Measurements from ENCODE around the gene ENGASE. TPM values are rescaled to one million over a fixed set of nuclear protein-coding genes. Genes with fewer than 3 reads are reported as not detected.

The ENGASE gene
- total RNA-seq, 3 donors from 2014 or later, result 27.4 to 35.0 (median 31.5) TPM

DNA sequence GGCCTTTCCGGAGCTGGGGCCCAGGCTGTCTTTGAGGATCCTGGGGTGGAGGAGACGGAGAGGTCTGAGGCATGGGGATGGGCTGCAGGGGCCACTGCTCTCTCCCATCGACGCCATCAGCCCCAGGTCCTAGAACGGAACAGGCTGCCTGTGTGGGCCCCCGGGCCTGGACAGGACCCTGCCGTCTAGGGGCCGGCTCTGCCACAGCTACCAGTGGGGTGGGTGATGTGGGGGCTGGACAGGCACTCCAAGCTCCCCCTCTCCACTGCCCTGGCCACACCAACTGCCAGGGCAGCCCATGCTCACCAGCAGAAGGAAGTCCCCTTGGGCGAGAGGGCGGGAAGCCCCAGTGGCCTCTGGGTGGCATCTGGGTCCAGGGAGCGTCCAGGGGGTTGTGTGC lies 37.8 kb downstream of the ENGASE start:
- H3K9me3 ChIP-seq, result no peaks in the 10 kb centered on the region
- H3K27me3 ChIP-seq, result peaks cover 0 to 86% of the 10 kb centered on the region in 2 donors
- TF ChIP-seq POLR2A (IDR thresholded peaks at IDR 0.05), result no peak
- TF ChIP-seq, protein P1, sequence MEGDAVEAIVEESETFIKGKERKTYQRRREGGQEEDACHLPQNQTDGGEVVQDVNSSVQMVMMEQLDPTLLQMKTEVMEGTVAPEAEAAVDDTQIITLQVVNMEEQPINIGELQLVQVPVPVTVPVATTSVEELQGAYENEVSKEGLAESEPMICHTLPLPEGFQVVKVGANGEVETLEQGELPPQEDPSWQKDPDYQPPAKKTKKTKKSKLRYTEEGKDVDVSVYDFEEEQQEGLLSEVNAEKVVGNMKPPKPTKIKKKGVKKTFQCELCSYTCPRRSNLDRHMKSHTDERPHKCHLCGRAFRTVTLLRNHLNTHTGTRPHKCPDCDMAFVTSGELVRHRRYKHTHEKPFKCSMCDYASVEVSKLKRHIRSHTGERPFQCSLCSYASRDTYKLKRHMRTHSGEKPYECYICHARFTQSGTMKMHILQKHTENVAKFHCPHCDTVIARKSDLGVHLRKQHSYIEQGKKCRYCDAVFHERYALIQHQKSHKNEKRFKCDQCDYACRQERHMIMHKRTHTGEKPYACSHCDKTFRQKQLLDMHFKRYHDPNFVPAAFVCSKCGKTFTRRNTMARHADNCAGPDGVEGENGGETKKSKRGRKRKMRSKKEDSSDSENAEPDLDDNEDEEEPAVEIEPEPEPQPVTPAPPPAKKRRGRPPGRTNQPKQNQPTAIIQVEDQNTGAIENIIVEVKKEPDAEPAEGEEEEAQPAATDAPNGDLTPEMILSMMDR (IDR thresholded peaks at IDR 0.05), result no peak
- no peak for TF ChIP-seq POLR2AphosphoS5 (IDR thresholded peaks at IDR 0.05)
- no peaks in the 10 kb centered on the region for H3K4me1 ChIP-seq
- no peaks in the 10 kb centered on the region for H3K36me3 ChIP-seq
- no peak overlapping the region for H3K27ac ChIP-seq
- intact Hi-C loops (cut with DNase I; ENCODE audit: low total_unique reads), result no loop called here
- no peak overlapping the region for H3K4me3 ChIP-seq
- DNase-seq (ENCODE audit: low spot score in 2 of 2), result no peak

DNA sequence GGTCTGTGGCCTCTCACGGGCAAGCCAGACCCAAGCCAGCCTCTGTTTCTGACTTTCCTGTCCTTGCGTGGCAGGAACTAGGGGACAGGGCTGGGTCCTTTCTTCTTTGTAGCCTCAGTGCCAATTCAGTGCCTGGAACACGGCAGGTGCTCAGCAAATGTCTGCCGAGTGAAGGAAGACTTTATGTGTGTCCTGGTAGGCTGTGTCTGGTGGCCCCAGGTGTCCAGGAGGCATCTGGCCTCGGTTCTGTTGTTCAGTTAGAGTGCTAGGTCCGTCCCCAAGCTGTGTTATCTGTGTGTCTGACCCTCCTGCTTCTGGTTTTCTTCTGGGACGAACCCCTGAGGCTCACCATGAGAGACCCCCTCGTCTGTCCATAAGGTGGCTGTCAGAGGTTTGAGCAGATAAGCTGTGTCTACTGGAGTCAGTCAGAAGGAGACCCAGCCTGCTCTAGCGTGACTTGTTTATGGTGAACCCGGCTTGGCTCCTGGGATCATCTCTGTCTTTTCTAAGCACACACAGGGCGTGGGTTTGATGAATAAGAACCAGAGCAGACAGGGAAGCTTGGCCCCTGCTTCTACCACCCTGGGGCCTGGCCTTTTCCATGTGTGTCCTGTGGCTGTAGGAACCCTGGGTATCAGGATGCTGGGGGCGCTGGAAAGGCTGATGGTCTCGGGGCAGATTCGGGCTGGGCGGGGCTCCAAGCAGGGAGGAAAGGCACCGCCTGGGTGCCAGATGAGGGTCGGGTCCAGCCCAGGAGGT lies 39.3 kb downstream of the ENGASE start:
- Histone ChIP-seq H3K27ac (no peak overlapping the region), H3K4me3 (no peak overlapping the region), H3K4me1 (no peaks in the 10 kb centered on the region), H3K9me3 (no peaks in the 10 kb centered on the region), H3K36me3 (no peaks in the 10 kb centered on the region), H3K27me3 (peaks cover 3 to 88% of the 10 kb centered on the region in 2 donors)
- DNase-seq (ENCODE audit: low spot score in 2 of 2), result no peak
- TF ChIP-seq POLR2AphosphoS5 (IDR thresholded peaks at IDR 0.05) (no peak), POLR2A (IDR thresholded peaks at IDR 0.05) (no peak)
- TF ChIP-seq, protein P1 (IDR thresholded peaks at IDR 0.05), result no peak
- intact Hi-C loops (cut with DNase I; ENCODE audit: low total_unique reads), result no loop called here

DNA sequence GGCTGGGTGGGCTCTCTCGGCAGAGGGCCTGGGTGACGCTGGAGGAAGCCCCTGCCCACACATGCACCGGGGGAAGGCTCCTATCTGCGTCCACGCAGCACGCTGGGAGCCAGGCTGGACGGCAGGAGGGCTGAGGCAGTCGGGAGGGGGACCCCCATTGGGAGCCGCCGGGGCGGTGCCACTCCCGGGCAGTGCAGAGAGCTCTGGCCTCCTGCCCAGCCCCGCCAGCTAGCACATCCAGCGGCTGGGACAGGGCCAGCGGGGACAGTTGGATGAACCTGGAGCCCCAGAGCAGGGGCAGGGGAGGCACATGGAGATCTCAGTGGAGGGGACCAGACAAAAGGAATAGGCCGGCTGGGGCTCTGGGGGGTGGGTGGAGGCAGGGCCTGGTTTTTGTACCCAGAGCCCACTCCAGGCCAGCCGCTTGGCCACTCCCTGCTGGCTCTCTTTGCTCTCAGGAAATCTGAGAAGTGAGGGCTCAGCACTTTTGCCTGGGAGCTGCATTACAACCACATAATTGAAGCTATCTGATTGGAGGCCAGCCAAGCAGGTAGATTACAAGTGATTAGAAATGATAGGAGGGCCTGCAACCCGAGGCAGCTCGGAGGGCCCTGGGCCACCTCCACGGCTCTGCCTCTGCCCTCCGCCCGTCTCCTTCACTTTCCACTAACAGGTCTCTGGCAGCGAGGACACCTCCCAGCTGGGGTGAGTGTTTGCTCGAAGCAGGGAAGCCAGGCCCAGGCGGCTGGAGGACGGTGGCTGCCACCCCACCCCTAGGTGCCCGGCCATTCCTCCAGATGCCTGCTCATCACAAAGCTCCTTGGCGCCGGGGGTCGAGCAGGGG lies 40.1 kb downstream of the ENGASE start:
- Histone ChIP-seq H3K9me3 (no peaks in the 10 kb centered on the region), H3K4me1 (no peaks in the 10 kb centered on the region), H3K27ac (no peak overlapping the region), H3K36me3 (no peaks in the 10 kb centered on the region), H3K4me3 (peak overlapping the region in 1 of 3 donors; percentile 10), H3K27me3 (peaks cover 3 to 88% of the 10 kb centered on the region in 2 donors)
- TF ChIP-seq, protein P1 (IDR thresholded peaks at IDR 0.05), result no peak
- no peak for TF ChIP-seq POLR2A (IDR thresholded peaks at IDR 0.05)
- no peak for TF ChIP-seq POLR2AphosphoS5 (IDR thresholded peaks at IDR 0.05)
- intact Hi-C loops (cut with DNase I; ENCODE audit: low total_unique reads), result no loop called here
- no peak for DNase-seq (ENCODE audit: low spot score in 2 of 2)

DNA sequence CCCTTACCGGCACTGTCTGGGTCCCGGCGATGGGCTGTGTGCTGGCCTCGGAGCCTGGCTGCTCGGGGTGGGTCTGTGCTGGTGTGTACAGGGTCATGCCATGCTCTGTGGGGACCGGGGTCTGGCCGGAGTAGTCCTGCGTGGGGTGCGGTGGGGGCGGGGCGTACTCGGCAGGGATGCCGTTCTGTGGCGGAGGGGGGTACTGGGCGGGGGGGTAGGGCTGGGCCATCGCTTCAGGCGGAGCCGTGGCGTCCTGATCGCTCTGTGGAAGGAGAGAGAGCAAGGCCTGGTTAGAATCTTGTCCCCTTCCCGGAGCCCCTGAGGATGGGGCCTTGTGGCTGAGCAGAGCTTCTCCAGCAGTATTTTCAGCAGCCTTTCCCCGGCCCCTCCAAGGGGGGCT lies 40.9 kb downstream of the ENGASE start:
- H3K36me3 ChIP-seq, result no peaks in the 10 kb centered on the region
- TF ChIP-seq, protein P1 (IDR thresholded peaks at IDR 0.05), result no peak
- TF ChIP-seq POLR2A (IDR thresholded peaks at IDR 0.05) (no peak), POLR2AphosphoS5 (IDR thresholded peaks at IDR 0.05) (no peak)
- no peaks in the 10 kb centered on the region for H3K4me1 ChIP-seq
- no peak for DNase-seq (ENCODE audit: low spot score in 2 of 2)
- intact Hi-C loops (cut with DNase I; ENCODE audit: low total_unique reads), result no loop called here
- no peak overlapping the region for H3K27ac ChIP-seq
- H3K9me3 ChIP-seq, result no peaks in the 10 kb centered on the region
- H3K4me3 ChIP-seq, result no peak overlapping the region
- peaks cover 3 to 87% of the 10 kb centered on the region in 2 donors for H3K27me3 ChIP-seq
